ENCODE data around the gene ATG4D.
"Not testable (repeated sequence)": the region's sequence is repeated elsewhere in the genome, so short reads cannot be mapped to it uniquely, and the experiment has no call there.

ATG4D gene

GRCh38 chr19:10552510-10553053, 8.9 kb downstream of the ATG4D start:
- DNase-seq (ENCODE audit: low read depth), result no peak

GRCh38 chr19:10553087-10553667, 9.5 kb downstream of the ATG4D start:
- DNase-seq (ENCODE audit: low read depth), result no peak

GRCh38 chr19:10553943-10554381, 10.3 kb downstream of the ATG4D start:
- DNase-seq (ENCODE audit: low read depth), result no peak

DNA sequence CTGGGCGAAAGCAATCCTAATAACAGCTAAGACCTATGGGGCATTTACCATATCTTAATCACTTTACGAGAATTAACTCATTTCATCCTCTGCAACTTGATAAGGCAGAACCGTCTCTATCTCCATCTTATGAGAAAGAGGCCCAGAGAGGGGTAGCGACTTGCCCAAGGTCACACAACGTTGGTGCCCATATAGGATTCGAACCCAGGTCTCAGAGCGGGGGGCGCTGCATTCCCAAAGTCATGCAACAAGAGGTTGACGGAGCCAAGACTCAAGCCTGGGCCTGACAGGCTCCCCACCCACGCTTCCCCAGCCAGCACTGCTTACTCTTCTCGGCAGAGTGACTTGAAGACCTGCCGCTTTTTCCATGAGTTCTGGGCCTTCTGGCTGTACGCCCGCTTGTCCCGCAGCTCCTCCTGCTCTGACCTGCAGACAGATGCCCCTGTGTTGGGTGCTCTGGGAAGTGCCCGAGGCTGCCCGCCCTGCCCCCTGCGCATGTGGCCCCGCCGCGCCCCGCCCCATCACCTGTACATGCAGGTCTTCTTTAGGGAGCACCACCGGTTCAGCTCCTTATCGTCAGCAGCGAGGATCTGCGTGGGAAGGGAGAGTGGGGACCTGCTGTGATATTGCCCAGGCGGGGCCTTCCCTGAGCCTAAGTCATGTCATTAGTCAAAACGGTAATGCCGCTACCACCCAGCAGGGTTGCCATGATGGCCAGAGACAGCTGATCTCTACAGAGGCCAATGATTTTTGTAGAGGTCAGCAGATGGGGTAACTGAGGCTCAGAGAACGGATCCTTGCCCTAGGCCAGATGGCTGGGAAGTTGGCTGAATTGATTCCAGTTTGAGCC, 11.3 kb downstream of the ATG4D start:
- DNase-seq (ENCODE audit: low read depth), result no peak

DNA sequence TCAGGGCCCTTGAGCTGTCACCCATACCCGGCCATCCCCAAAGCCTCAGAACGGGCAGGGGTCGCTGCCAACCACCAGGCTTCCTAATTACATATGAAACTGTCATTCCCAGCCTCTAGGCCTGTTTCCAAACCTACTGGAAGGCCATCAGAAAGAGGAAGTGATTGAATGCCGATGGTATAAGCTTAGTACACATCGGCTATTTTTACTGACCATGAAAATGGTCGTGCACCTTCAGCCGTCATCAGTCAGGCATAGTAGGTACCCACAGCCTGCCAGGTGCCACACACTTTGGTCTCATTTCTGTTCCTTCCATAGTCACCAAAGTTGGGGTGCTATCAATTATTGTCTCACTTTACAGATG, 11.9 kb downstream of the ATG4D start:
- no peak for DNase-seq (ENCODE audit: low read depth)

- no peak for DNase-seq (ENCODE audit: low read depth)
Measured at GRCh38 chr19:10557603-10558197, 14.0 kb downstream of the ATG4D start.

DNA sequence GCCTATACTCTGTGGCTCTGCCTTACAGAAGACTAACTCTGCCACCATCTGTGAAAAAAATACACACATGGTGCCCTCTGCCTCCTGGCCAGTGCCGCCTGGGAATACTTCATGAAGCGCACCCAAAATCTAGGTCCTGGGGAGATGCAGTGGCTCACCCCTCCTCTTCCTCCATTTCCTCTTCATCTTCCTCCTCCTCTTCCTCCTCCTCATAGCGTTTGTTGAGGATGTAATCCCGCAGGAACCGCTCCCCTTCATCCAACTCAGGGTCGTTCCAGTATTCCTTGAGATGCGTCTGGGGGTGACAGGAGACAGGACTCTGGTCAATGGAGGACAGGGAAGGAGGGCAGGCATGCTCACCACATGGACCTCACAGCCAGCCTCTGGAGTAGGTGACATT, 16.4 kb downstream of the ATG4D start:
- DNase-seq (ENCODE audit: low read depth), result no peak

DNA sequence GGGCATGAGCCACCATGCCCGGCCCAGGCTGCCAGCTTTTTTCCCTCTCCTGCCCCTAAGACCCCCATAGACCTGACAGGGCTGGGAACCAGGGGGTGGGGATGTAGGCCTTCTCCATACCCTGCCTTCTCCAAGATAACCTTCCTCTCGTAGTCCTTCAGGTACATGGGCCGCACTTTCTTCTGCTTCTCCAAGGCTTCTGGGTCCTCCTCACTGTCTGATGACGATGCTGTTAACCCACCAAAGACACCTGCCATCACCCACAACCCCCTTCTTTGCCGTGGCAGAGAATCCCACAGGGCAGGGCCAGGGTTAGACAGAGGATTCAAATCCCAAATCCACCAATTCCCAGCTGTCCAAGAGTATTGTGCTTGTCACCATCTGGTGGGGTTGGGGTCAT, 18.9 kb downstream of the ATG4D start:
- no peak for DNase-seq (ENCODE audit: low read depth)

- DNase-seq (ENCODE audit: low read depth), result no peak
Measured at GRCh38 chr19:10565028-10565566, 21.4 kb downstream of the ATG4D start.

GRCh38 chr19:10565567-10566407, 22.1 kb downstream of the ATG4D start, which contains the start of gene KRI1:
TSS of gene KRI1 (minus strand) at chr19:10566010. CDS start at chr19:10565999, 11 bp downstream.
- DNase-seq (ENCODE audit: low read depth), result peak; percentile 96

DNA sequence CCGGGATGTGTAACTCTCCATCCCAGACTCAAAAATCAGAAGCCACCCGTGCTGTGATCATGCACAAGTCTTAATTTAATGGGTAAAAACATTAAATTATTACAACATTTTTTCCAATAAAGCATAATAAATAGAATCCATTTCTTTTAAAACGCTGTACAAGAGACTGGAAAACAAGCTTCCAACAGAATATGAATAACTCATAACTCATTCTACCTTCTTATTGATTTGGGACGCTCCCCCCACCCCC, 22.6 kb downstream of the ATG4D start:
- DNase-seq (ENCODE audit: low read depth), result no peak

DNA sequence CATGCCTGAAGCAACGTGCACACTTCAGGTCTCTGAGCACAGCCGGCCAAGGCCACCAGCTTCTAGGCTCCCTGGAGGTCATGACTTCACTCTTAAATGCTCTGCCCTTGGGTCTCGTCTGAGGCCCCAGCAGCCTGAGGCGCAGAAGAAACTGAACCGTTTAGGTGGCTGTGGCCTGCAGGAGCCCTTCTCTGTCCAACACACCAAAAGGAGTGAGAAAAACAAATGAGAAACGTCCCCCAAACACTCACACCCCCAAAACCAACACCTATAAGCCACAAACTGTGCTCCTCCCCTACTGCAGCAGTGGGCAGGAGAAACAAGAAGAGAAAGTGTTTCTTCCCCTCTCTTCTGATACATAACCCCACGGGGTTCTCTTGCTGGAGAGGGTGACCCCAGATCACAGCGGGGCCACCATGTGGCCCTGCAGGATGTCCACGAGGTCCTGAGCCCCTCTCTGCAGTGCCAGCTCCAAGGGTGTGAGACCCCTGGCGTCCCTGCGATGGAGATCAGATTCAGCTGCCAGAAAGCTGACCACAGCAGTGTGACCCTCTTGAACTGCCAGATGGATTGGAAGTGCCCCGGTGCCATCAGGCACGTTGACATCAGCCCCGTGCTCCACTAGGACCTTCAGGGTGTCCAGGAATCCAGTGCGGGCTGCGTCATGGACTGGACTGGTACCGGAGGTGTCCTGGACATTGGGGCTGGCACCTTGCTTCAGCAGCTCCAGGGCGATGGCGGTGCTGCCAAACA, 23.1 kb downstream of the ATG4D start:
- no peak for DNase-seq (ENCODE audit: low read depth)

DNA sequence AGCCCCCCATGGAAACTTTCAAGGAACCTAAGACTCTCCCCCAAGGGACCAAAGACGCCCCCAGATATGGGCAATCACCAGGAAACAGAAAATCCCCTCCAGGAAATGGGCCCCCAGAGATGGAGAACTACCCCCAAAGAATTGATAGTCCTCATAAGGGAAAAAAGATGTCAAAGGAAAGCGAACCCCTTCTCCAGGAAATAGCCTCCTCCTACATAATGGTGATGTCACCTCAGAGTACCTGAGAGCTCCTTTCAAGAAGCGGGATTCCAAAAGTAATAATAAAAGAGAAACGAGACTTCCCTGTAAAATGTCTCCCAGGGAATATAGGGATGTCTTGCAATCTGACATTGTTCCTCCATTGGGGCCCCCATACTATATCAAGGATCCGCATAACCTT, 24.0 kb downstream of the ATG4D start:
- no peak for DNase-seq (ENCODE audit: low read depth)

DNA sequence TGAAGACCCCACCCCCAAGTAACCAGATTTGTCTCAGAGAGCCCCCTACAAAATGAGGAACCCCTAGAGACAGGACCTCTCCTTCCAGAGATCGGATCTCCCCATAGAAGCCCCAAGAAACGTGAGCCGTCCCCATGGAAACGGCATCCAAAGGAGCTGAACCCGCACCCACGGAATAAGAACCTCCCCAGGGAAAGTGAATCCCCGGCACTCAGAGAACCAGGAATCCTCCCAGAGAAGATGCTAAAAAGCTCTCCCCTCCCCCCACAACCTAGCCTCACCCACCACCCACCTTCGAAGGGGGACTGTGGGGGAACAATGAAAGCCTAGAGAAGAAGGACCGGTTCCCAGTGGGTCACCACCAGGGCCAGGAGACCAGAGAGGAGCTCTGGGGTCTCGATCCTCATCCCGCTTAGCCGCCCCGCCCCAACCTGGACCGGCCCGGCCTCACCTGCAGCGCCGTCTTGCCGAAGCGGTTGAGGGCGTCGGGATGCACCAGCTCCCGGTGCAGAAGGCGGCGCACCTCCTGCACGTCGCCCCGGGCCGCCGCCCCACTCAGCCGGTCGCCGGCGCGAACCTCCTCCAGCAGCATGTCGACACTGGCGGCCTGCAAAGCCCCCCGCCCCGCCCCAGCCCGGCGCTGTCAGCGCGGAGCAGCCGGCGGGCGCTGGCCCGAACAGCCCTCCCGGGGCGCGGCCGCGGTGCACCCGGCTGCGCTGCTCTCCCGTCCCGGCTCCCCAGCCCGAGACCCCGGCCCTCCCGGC, 24.5 kb downstream of the ATG4D start:
- no peak for DNase-seq (ENCODE audit: low read depth)

- DNase-seq (ENCODE audit: low read depth), result peak; percentile 98
Measured at GRCh38 chr19:10568826-10569651, 25.3 kb downstream of the ATG4D start, which contains the start of gene CDKN2D. TSS of gene CDKN2D (minus strand) at chr19:10568979. CDS start at chr19:10568653, 326 bp downstream.

GRCh38 chr19:10573793-10574192, 30.1 kb downstream of the ATG4D start:
- not testable (repeated sequence) for DNase-seq (ENCODE audit: low read depth)

GRCh38 chr19:10574462-10574861, 30.8 kb downstream of the ATG4D start:
- no peak for DNase-seq (ENCODE audit: low read depth)

DNA sequence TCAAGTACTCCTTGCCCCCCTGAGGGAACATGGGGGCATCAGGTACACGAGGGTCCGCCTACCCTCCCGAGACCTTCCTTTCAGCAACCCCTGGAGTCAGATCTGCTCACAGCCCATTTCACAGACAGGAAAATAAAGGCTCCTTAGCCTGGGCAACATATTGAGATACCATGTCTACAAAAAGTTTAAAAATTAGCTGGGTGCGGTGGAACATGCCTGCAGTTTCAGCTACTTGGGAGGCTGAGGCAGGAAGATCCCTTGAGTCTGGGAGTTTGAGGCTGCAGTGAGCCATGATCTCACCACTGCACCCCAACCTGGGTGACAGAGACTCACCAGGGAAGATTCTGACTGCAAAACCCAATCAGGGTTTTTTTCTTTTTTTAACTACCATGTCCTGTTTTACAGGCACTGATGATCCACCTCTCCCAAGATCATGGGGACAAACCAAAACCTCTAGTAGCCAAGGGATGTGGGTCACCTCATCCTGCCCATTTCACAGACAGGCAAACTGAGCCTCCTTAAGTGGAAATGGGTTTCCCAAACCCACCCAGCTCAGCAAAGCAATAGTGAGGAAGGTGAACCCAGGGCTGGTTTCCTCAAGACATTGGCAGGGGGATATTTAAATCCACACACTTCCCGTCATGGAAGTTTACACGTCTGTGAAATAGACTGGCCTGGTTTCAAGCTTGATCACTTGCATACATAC, 31.5 kb downstream of the ATG4D start:
- no peak for DNase-seq (ENCODE audit: low read depth)

GRCh38 chr19:10577951-10578350, 34.2 kb downstream of the ATG4D start:
- no peak for DNase-seq (ENCODE audit: low read depth)
